Neural cell (in vitro differentiated cells): ENCODE data around the gene ACD. TPM values are rescaled to one million over a fixed set of nuclear protein-coding genes. Genes with fewer than 3 reads are reported as not detected.

Experiments used
- H2AFZ ChIP-seq: fragments of 200-600, 300-800 bp; sonication (generic), shearing (Covaris generic); 2 replicates; pipeline ENCODE4 v1.6.0; 2014; ENCODE audit warnings: low read depth, mild to moderate bottlenecking, antibody characterized with exemption, low read length, moderate library complexity
- H3F3A ChIP-seq: fragments of 200-600 bp; shearing (Covaris generic); 2 replicates; pipeline ENCODE4 v1.6.1; 2016; ENCODE audit warnings: mild to moderate bottlenecking, moderate library complexity, mixed read lengths, antibody characterized with exemption, low read length; ENCODE audit not compliant: insufficient read depth, poor library complexity, severe bottlenecking
- H3K27ac ChIP-seq: fragments of 200-600, 300-800 bp; sonication (generic), shearing (Covaris generic); 2 replicates; pipeline ENCODE4 v1.5.1; 2014; ENCODE audit warnings: mild to moderate bottlenecking, low read length, moderate library complexity
- H3K27me3 ChIP-seq: fragments of 300-800, 200-600 bp; sonication (generic), shearing (Covaris generic); 2 replicates; pipeline ENCODE4 v1.6.0; 2014; ENCODE audit warnings: mild to moderate bottlenecking, low read depth, low read length, moderate library complexity; ENCODE audit not compliant: insufficient read depth
- H3K36me3 ChIP-seq: fragments of 300-800, 200-600 bp; sonication (generic), shearing (Covaris generic); 2 replicates; pipeline ENCODE4 v1.5.1; 2014; ENCODE audit warnings: mild to moderate bottlenecking, antibody characterized with exemption, low read length, moderate library complexity; ENCODE audit not compliant: insufficient read depth
- H3K4me2 ChIP-seq: fragments of 300-800, 200-600 bp; sonication (generic), shearing (Covaris generic); 2 replicates; pipeline ENCODE4 v1.6.0; 2014; ENCODE audit warnings: mild to moderate bottlenecking, low read length
- H3K4me3 ChIP-seq: fragments of 300-800, 200-600 bp; sonication (generic), shearing (Covaris generic); 2 replicates; pipeline ENCODE4 v1.5.1; 2014; ENCODE audit warnings: mild to moderate bottlenecking, low read length, moderate library complexity
- H3K79me2 ChIP-seq: fragments of 200-600 bp; shearing (Covaris generic); replicated peaks from 2 replicates; pipeline ENCODE4 v1.6.0; 2014; ENCODE audit warnings: mild to moderate bottlenecking, low read length, moderate library complexity; ENCODE audit not compliant: insufficient read depth
- H3K9ac ChIP-seq: fragments of 300-800, 200-600 bp; sonication (generic), shearing (Covaris generic); 2 replicates; pipeline ENCODE4 v1.6.1; 2016; ENCODE audit warnings: mild to moderate bottlenecking, low read length, mixed read lengths
- H3K9me2 ChIP-seq: fragments of 200-600 bp; shearing (Covaris generic); 2 replicates; pipeline ENCODE4 v1.6.1; 2016; ENCODE audit warnings: mild to moderate bottlenecking, low read length, mixed read lengths; ENCODE audit not compliant: insufficient read depth
- H3K9me3 ChIP-seq: fragments of 200-600, 300-800 bp; sonication (generic), shearing (Covaris generic); 2 replicates; pipeline ENCODE4 v1.6.1; 2016; ENCODE audit warnings: mild to moderate bottlenecking, mixed run types, low read length, moderate library complexity, mixed read lengths
- H4K20me1 ChIP-seq: fragments of 200-600 bp; shearing (Covaris generic); 2 replicates; pipeline ENCODE4 v1.6.1; 2016; ENCODE audit warnings: mild to moderate bottlenecking, mixed run types; ENCODE audit not compliant: insufficient read depth
- EP300 ChIP-seq: fragments of 450-650 bp; conservative IDR thresholded peaks from 2 replicates; pipeline ENCODE4 v1.6.1; 2014; ENCODE audit warnings: antibody characterized with exemption, mild to moderate bottlenecking, moderate library complexity; ENCODE audit not compliant: poor library complexity, severe bottlenecking
- EZH2 ChIP-seq: fragments of 200-600, 300-800 bp; shearing (Covaris generic), sonication (generic); IDR thresholded peaks from 2 replicates; pipeline ENCODE4 v1.6.1; 2014; ENCODE audit warnings: antibody characterized with exemption, low read length, borderline replicate concordance, mild to moderate bottlenecking; ENCODE audit not compliant: insufficient read depth, poor library complexity, severe bottlenecking
- MXI1 ChIP-seq: fragments of 450-650 bp; conservative IDR thresholded peaks from 2 replicates; pipeline ENCODE4 v1.6.1; 2014; ENCODE audit warnings: antibody characterized with exemption, mild to moderate bottlenecking; ENCODE audit not compliant: poor library complexity, severe bottlenecking
- POLR2AphosphoS5 ChIP-seq: IDR thresholded peaks from 2 replicates; pipeline ENCODE4 v1.6.1; 2012
- RAD21 ChIP-seq: fragments of 450-650 bp; conservative IDR thresholded peaks from 2 replicates; pipeline ENCODE4 v1.6.1; 2014; ENCODE audit warnings: antibody characterized with exemption, mild to moderate bottlenecking, moderate library complexity
- REST ChIP-seq: IDR thresholded peaks from 2 replicates; pipeline ENCODE4 v1.6.1; 2012; ENCODE audit warnings: borderline replicate concordance
- SMC3 ChIP-seq: fragments of 450-650 bp; conservative IDR thresholded peaks from 2 replicates; pipeline ENCODE4 v1.6.1; 2014; ENCODE audit warnings: antibody characterized with exemption, mild to moderate bottlenecking, moderate library complexity; ENCODE audit not compliant: poor library complexity
- TAF1 ChIP-seq: IDR thresholded peaks from 2 replicates; pipeline ENCODE4 v1.6.1; 2012; ENCODE audit warnings: low read depth
- polyA plus RNA-seq: library from polyadenylated mRNA; depleted of rRNA; stranded (reverse); fragments of >200 nt; gene quantifications from 2 replicates; pipeline ENCODE4 v1.2.3, GENCODE V29; 2014
- TF ChIP-seq, protein P1 (sequence below): fragments of 450-650 bp; IDR thresholded peaks from 2 replicates; pipeline ENCODE4 v1.5.1; 2014; ENCODE audit warnings: antibody characterized with exemption, mild to moderate bottlenecking, moderate library complexity; ENCODE audit not compliant: poor library complexity, severe bottlenecking

ACD gene
- polyA plus RNA-seq, 1 donor from 2014 or later: 98.6 TPM

GRCh38 chr16:67685388-67686112, 25.5 kb upstream of the ACD start:
- H3K27ac ChIP-seq: no peak overlapping the region
- no peak overlapping the region for H3K4me3 ChIP-seq
- H3K9me3 ChIP-seq: no peaks in the 10 kb centered on the region
- H3K4me2 ChIP-seq: no peak overlapping the region
- H3K9me2 ChIP-seq: no peaks in the 10 kb centered on the region
- no peaks in the 10 kb centered on the region for H4K20me1 ChIP-seq
- no peaks in the 10 kb centered on the region for H3K27me3 ChIP-seq
- H3K9ac ChIP-seq: no peak overlapping the region
- H3K36me3 ChIP-seq: peaks cover 7% of the 10 kb centered on the region
- TF ChIP-seq TAF1 (no peak), SMC3 (no peak), RAD21 (no peak), EZH2 (no peak), MXI1 (no peak), EP300 (no peak), REST (no peak), POLR2AphosphoS5 (no peak)
- TF ChIP-seq, protein P1, sequence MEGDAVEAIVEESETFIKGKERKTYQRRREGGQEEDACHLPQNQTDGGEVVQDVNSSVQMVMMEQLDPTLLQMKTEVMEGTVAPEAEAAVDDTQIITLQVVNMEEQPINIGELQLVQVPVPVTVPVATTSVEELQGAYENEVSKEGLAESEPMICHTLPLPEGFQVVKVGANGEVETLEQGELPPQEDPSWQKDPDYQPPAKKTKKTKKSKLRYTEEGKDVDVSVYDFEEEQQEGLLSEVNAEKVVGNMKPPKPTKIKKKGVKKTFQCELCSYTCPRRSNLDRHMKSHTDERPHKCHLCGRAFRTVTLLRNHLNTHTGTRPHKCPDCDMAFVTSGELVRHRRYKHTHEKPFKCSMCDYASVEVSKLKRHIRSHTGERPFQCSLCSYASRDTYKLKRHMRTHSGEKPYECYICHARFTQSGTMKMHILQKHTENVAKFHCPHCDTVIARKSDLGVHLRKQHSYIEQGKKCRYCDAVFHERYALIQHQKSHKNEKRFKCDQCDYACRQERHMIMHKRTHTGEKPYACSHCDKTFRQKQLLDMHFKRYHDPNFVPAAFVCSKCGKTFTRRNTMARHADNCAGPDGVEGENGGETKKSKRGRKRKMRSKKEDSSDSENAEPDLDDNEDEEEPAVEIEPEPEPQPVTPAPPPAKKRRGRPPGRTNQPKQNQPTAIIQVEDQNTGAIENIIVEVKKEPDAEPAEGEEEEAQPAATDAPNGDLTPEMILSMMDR: no peak
- H2AFZ ChIP-seq: no peak overlapping the region
- no peaks in the 10 kb centered on the region for H3F3A ChIP-seq
- peaks cover 3% of the 10 kb centered on the region for H3K79me2 ChIP-seq

DNA sequence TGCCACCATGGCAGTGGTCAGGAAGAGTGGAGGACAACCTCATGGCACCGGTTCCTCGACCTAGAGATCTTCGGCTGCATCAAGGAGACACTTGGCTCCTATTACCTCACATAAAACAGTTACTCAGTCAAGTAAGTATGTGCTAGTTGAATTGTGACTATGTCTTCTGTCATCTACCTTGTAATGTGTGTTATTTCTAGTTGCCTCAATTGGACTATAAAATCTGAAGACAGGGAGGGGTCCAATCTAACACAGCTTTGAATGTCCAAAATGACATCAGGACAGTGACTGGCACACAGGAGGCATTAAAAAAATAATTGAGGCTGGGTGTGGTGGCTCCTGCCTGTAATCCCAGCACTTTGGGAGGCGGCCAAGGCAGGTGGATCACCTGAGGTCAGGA, 23.7 kb upstream of the ACD start:
- Histone ChIP-seq H3K27ac (no peak overlapping the region), H3K79me2 (peaks cover 3% of the 10 kb centered on the region), H3K9me3 (no peaks in the 10 kb centered on the region), H3F3A (no peaks in the 10 kb centered on the region), H3K27me3 (no peaks in the 10 kb centered on the region), H3K9ac (no peak overlapping the region), H3K9me2 (no peaks in the 10 kb centered on the region), H4K20me1 (no peaks in the 10 kb centered on the region), H3K4me2 (no peak overlapping the region), H3K36me3 (peaks cover 7% of the 10 kb centered on the region), H3K4me3 (no peak overlapping the region), H2AFZ (no peak overlapping the region)
- TF ChIP-seq POLR2AphosphoS5 (no peak), SMC3 (no peak), RAD21 (no peak), EZH2 (no peak), TAF1 (no peak), REST (no peak), MXI1 (no peak), EP300 (no peak)
- TF ChIP-seq, protein P1: no peak
